ENCODE data around the gene NR1H2.

Gene NR1H2

DNA sequence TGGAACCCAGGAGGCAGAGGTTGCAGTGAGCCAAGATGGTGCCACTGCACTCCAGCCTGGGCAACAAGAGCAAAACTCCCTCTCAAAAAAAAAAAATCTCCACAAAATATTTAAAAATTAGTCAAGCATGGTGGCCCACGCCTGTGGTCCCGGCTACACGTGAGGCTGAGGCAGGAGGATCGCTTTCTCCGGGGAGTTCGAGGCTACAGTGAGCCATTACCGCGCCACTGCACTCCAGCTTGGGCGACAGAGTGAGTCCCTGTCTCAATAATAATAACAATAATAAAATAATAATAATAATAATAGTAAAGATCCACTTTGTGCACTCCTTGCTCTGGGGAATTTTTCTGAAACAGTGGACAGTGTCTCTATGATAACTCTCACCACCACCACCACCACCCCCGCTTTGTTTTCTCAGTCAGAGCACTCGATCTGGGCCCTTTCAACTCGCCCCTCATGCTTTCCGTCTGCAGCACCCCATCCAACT lies 19.5 kb upstream of the NR1H2 start:
- H3K4me3 ChIP-seq (ENCODE audit: low read depth, low read length) = no peak overlapping the region
- no peak for TF ChIP-seq CTCF (IDR thresholded peaks at IDR 0.05; ENCODE audit: low read depth, low read length)

DNA sequence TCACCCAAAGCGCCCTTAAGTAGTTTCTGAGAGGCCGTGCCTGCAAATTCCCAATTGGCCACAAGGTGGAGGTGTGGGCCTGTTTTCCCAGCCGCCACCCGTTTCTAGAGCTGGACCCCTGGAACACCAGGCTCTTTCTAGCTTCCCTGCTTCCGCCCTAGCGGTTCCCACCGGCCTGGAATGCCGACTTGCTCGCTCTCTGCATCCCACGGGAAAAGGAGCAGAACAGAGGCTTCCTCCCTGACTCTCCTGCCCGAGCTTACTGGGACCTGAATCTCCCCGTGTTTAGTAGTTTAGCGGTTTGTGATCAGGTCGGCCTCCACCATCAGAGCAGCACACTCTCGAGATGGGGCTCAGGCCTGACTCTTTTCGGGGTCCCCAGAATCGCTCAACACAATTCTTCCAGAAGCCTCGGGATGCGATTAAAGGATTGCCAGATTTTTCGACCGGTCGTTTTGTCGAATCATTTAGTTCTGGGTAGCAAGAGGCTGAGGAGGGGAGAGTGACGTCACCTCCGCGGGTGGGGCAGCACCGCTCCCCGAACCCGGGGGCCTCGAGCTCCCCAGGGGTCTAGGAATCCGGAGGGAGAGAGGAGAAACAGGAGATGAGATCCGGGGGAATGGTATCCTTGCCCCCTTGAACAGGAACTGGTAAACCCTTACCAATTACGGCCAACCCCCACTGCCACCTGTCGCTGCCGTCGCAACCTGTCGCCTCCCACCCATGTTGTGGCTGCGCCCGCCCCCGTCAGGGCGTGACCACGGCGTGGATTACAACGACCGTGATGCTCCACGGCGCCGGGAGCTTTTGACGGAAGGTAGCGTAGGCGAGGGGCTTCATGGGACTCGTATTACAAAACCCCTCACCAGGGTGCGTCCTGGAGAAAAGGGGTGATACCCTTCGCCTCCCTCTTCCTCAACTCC lies 18.8 kb upstream of the NR1H2 start:
- H3K4me3 ChIP-seq (ENCODE audit: low read depth, low read length) = peak overlapping the region; percentile 39
- peak; percentile 86 for TF ChIP-seq CTCF (IDR thresholded peaks at IDR 0.05; ENCODE audit: low read depth, low read length)

GRCh38 chr19:50358483-50359327 lies 17.6 kb upstream of the NR1H2 start:
- H3K4me3 ChIP-seq (ENCODE audit: low read depth, low read length) = no peak overlapping the region
- no peak for TF ChIP-seq CTCF (IDR thresholded peaks at IDR 0.05; ENCODE audit: low read depth, low read length)

- no peak overlapping the region for H3K4me3 ChIP-seq (ENCODE audit: low read depth, low read length)
- no peak for TF ChIP-seq CTCF (IDR thresholded peaks at IDR 0.05; ENCODE audit: low read depth, low read length)
Measured at GRCh38 chr19:50359328-50359818, 16.9 kb upstream of the NR1H2 start.

- no peak overlapping the region for H3K4me3 ChIP-seq (ENCODE audit: low read depth, low read length)
- TF ChIP-seq CTCF (IDR thresholded peaks at IDR 0.05; ENCODE audit: low read depth, low read length) = no peak
Measured at GRCh38 chr19:50361290-50362029, 14.8 kb upstream of the NR1H2 start.

DNA sequence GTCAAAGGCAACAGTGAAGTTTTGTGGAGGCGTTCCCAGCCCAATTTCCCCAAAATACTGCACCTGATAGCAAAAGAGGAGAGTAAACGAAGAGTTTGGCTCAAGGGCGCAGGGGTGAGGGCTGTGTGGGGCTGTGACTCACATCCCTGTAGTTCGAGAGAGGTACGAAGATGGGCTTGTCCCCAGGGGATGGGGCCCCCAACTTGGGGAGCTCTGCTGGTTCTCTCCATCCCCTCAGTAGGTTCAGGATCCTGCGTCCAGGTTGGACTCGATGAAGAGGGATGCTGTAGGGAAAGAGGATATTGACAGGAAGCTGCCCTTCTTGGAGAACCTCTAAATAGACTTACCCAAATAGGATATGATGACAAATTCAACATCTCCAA lies 14.2 kb upstream of the NR1H2 start:
- no peak for TF ChIP-seq CTCF (IDR thresholded peaks at IDR 0.05; ENCODE audit: low read depth, low read length)
- no peak overlapping the region for H3K4me3 ChIP-seq (ENCODE audit: low read depth, low read length)
